UCSD-AML1 (cell line): ENCODE results near the gene GPC5.

ENCODE experiments used
- DNase-seq: peaks from one replicate; lab custom pipeline; 2025; ENCODE audit not compliant: unreplicated experiment; lab: John Stamatoyannopoulos, UW

The GPC5 gene

GRCh38 chr13:92781965-92782690, 1383.7 kb downstream of the GPC5 start:
- no peak for DNase-seq

GRCh38 chr13:92802776-92803175, 1404.4 kb downstream of the GPC5 start:
- no peak for DNase-seq

- DNase-seq = no peak
Observed at GRCh38 chr13:92804346-92804745, 1405.9 kb downstream of the GPC5 start.

- DNase-seq = no peak
Observed at GRCh38 chr13:92804926-92805325, 1406.5 kb downstream of the GPC5 start.

- no peak for DNase-seq
Observed at GRCh38 chr13:92805766-92806165, 1407.3 kb downstream of the GPC5 start.

GRCh38 chr13:92806215-92806614, 1407.8 kb downstream of the GPC5 start:
- DNase-seq = no peak

- no peak for DNase-seq
Observed at GRCh38 chr13:92807353-92807752, 1408.9 kb downstream of the GPC5 start.

- DNase-seq = no peak
Observed at GRCh38 chr13:92807966-92808365, 1409.5 kb downstream of the GPC5 start.

GRCh38 chr13:92821324-92821723, 1422.9 kb downstream of the GPC5 start:
- DNase-seq = no peak

- no peak for DNase-seq
Observed at GRCh38 chr13:92823059-92823458, 1424.6 kb downstream of the GPC5 start.

- DNase-seq = no peak
Observed at GRCh38 chr13:92825938-92826596, 1427.6 kb downstream of the GPC5 start.

- DNase-seq = no peak
Observed at GRCh38 chr13:92827503-92827902, 1429.1 kb downstream of the GPC5 start.

- DNase-seq = no peak
Observed at GRCh38 chr13:92829930-92830329, 1431.5 kb downstream of the GPC5 start.

GRCh38 chr13:92830821-92831220, 1432.4 kb downstream of the GPC5 start:
- no peak for DNase-seq

- no peak for DNase-seq
Observed at GRCh38 chr13:92833071-92833470, 1434.7 kb downstream of the GPC5 start.

GRCh38 chr13:92836171-92836570, 1437.8 kb downstream of the GPC5 start:
- no peak for DNase-seq

GRCh38 chr13:92838786-92839185, 1440.4 kb downstream of the GPC5 start:
- no peak for DNase-seq

- no peak for DNase-seq
Observed at GRCh38 chr13:92842145-92842544, 1443.7 kb downstream of the GPC5 start.

- no peak for DNase-seq
Observed at GRCh38 chr13:92843549-92843948, 1445.1 kb downstream of the GPC5 start.

- no peak for DNase-seq
Observed at GRCh38 chr13:92849381-92849780, 1451.0 kb downstream of the GPC5 start.

- no peak for DNase-seq
Observed at GRCh38 chr13:92864584-92865284, 1466.3 kb downstream of the GPC5 start.

GRCh38 chr13:92873029-92873428, 1474.6 kb downstream of the GPC5 start:
- DNase-seq = no peak
